Adrenal gland (tissue), 5 donors: ENCODE results near the gene ZBTB39.

Source experiments
- POLR2A ChIP-seq, 2 donors: fragments of 450-650 bp; IDR thresholded peaks; one replicate each; pipeline ENCODE4 v1.6.1; 2017; ENCODE audit warnings: antibody characterized with exemption in 2 of 2, mild to moderate bottlenecking in 2 of 2, moderate library complexity in 1 of 2
- TF ChIP-seq, protein P1 (sequence below), 6 experiments: fragments of 450-650 bp in 4 of 6; fragments of 200-600 bp in 2 of 6; sonication (generic) in 1 of 6; IDR thresholded peaks; 1 replicate in 5 of 6; 2 replicates in 1 of 6; pipeline versions ENCODE4 v1.5.1 to v1.8.0; 2016 to 2021; ENCODE audit warnings: antibody characterized with exemption in 6 of 6, mild to moderate bottlenecking in 2 of 6, moderate library complexity in 1 of 6
- donor health status: DM: no; HTN: no; CAD: no.

DNA sequence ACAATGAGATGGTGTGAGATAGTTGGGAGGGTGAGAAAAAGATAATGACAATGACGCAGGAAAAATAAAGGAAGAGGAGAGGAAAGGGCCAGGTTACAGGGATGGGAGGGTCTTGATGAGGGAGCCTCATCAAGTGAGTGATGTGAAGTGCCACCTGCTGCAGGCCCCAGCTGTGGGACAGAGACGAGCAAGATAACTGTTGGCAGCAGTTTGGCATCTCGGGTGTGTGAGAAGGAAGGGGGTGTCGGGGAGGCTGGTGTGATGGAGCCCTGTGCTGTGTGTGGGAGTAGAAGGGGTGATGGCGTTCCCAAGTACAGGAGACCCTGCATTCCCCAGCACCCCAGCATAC, 21.4 kb upstream of the ZBTB39 start:
- TF ChIP-seq, protein P1, sequence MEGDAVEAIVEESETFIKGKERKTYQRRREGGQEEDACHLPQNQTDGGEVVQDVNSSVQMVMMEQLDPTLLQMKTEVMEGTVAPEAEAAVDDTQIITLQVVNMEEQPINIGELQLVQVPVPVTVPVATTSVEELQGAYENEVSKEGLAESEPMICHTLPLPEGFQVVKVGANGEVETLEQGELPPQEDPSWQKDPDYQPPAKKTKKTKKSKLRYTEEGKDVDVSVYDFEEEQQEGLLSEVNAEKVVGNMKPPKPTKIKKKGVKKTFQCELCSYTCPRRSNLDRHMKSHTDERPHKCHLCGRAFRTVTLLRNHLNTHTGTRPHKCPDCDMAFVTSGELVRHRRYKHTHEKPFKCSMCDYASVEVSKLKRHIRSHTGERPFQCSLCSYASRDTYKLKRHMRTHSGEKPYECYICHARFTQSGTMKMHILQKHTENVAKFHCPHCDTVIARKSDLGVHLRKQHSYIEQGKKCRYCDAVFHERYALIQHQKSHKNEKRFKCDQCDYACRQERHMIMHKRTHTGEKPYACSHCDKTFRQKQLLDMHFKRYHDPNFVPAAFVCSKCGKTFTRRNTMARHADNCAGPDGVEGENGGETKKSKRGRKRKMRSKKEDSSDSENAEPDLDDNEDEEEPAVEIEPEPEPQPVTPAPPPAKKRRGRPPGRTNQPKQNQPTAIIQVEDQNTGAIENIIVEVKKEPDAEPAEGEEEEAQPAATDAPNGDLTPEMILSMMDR (IDR thresholded peaks at IDR 0.05): no peak
- TF ChIP-seq POLR2A (IDR thresholded peaks at IDR 0.05): no peak
